IPS-11a (cell line): ENCODE results near the gene SLC41A1.

Source experiments
- H3K4me3 ChIP-seq: one replicate; pipeline ENCODE4 v1.5.1; 2013; ENCODE audit warnings: low read depth, low read length, control low read depth

SLC41A1 gene

DNA sequence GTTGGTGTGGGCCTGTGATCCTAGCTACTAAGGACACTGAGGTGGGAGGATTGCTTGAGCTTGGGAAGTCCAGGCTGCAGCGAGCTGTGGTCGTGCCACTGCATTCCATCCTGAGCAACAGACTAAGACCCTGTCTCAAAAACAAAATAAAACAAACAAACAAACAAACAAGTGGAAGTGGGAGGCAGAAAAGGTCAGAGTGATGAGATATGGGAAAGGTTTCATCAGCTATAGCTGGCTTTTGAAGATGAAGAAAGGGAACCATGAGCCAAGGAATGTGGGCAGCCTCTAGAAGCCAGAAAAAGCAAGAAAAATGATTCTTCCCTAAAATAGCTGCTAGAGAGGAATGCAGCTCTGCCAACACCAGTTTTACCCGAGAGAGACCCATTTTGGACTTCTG lies 52.4 kb downstream of the SLC41A1 start:
- no peak overlapping the region for H3K4me3 ChIP-seq

DNA sequence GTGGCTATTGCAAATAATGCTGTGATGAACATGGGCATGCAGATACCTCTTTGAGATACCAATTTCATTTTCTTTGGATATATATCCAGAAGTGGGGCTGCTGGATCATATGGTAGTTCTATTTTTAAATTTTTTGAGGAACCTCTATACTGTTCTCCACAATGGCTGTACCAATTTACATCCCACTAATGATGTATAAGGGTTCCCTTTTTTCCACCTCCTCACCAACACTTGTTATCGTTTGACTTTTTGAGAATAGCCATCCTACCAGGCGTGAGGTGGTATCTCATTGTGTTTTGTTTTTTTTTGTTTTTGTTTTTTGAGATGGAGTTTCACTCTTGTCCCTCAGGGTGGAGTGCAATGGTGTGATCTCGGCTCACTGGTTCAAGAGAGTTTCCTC lies 56.4 kb downstream of the SLC41A1 start:
- no peak overlapping the region for H3K4me3 ChIP-seq

DNA sequence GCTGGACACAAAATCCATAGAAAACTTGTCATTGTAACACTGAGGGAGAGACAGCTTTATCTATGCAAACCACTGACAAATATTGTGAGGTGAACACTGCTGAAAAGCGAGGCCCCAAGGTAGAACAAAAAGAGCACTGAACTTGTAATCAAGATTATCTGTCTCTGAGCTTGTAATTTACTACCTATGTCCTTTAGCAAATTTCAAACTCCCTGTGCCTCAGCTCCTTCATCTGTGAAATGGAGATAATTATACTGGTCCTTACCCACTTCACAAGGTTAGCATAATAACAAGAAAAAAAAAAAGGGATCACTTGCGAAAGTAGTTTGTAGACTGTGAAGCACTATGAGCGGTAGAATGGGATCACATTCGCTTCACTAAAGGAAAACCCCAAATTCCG lies 58.1 kb downstream of the SLC41A1 start:
- no peak overlapping the region for H3K4me3 ChIP-seq

- no peak overlapping the region for H3K4me3 ChIP-seq
Measured at GRCh38 chr1:205751036-205751651, 61.9 kb downstream of the SLC41A1 start.

GRCh38 chr1:205750138-205751035 lies 62.6 kb downstream of the SLC41A1 start, which contains the start of gene NUCKS1:
NUCKS1 (minus strand) TSS chr1:205750182; CDS start chr1:205749973, 209 bp downstream.
- peak within 1 kb of the TSS; percentile 98 for H3K4me3 ChIP-seq

- H3K4me3 ChIP-seq = peak overlapping the region; percentile 98
Measured at GRCh38 chr1:205749234-205750137, 63.5 kb downstream of the SLC41A1 start.

DNA sequence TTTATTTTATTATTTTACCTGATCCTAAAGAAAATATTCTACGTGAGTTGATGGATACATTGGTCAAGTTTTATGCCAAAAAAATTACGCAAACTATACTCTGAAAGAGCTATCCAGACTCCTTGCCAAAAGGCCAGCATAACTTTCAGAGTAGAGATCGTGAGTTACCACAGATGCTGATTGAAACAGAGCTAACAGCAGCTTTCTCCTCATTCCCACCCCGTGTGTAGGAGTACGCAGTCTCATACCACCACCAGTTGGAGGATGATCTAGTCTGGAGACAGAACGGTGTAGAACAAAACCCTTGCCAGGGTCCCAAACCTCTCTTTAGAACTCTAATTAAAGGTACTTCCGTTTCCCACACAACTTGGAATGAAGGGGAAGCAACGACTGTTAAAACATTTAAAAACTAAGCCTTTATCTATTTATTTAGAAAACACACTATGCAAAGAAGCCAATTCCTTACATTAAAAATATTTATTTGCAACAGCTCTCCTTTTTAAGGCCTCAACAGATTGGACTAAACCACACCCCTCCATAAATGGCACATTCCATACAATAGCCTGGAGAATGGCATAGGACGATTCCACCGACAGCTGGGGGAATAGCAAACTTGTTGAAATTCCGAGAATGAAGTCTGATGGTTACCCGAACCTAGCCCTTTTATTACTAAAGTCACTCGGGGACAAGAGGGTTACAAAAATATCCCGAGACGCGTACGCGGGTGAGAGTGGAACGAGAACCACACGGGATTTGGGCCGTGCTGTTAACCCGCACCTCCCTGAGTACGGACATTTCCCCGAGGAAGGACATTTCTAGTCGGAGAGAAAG lies 64.4 kb downstream of the SLC41A1 start:
- peak overlapping the region; percentile 98 for H3K4me3 ChIP-seq

DNA sequence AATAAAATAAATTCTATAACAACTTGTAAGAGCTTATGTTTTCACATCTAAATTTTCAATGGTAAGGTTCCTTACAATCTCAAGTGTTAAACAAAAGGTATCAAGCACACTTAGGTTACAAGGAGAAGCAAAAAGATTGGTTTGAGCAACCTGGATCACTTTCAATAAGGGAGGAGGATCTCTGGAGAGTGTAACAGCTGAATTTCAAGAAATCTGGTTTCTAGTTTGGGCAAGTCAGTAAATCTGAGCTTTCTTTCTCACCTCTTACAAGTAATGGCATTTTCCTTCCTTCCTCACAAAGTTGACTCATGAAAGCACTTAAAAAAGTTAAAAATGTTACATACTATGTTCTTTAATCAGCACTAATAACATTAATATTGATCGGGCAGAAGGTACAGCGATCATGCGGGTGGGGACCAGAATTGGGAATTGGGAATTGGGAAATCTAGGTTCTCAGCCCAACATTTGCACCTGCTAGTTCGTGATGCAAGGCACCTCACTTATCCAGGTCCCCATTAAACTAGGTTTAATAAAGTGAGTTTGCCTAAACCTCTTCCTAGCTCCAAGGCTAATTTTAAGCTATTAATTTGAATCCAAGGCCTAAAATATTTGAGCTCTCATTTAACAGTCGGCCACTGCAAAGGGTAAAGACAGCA lies 66.1 kb downstream of the SLC41A1 start:
- no peak overlapping the region for H3K4me3 ChIP-seq

DNA sequence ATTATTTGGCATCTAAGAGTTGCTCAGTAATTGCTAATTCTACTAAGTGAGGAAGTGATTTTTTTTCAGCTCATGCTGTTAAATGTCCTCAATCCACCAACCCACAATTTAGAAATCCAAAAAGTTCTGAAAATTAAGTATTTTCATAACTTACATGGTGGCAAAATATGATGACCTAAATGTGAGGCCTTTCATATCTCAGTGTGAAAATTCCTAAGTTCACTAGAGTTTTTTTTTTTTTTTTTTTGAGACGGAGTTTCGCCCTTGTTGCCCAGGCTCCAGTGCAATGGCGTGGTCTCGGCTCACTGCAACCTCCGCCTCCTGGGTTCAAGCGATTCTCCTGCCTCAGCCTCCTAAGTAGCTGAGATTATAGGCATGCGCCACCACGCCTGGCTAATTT lies 68.6 kb downstream of the SLC41A1 start:
- H3K4me3 ChIP-seq = no peak overlapping the region

- H3K4me3 ChIP-seq = no peak overlapping the region
Measured at GRCh38 chr1:205743977-205744376, 69.0 kb downstream of the SLC41A1 start.

DNA sequence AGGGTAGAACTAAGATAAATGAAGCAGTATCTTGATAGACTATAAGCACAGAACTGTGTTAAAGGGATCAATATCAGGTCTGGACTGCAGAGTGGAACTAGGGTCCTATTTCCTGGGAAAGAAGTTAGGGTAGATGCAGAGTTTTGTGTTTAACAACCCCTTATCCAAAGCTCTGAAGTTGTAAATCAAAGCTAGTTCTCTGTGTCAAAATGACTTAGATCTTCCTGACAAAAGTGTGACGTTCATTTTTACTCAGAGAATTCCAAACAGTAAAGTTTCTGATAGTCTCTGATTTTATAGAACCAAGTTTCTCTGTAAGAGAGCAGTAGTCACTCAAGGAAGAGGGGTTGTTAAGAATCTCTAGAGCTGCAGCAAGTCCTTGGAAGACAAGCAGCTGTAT lies 71.3 kb downstream of the SLC41A1 start:
- H3K4me3 ChIP-seq = no peak overlapping the region

DNA sequence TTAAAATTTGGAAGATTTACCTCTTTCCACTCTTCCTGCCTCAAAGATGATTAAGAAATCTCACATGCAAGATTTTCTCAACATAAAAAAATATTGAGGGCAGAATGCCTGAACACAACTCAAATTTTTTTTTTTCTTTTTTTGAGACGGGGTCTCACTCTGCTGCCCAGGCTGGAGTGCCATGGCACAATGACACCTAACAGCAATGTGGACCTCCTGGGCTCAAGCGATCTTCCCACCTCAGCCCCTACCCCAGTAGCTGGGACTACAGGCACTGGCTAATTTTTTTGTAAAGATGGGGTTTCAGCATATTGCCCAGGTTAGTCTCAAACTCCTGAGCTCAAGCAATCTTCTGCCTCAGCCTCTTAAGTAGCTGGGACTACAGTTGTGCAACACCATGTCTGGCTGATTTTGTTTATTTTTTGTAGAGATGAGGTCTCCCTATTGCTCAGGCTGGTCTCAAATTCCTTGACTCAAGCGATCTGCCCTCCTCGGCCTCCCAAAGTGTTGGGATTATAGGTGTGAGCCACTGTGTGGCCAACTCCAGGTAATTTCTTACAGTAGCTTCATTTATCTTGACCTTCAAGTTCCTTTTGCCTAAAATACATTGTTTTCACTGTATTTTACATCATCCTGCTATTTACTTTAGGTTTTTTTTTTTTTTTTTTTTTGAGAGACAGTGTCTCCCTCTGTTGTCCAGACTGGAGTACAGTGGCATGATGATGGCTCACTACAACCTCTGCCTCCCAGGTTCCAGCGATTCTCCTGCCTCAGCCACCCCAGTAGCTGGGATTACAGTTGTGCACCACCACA lies 73.4 kb downstream of the SLC41A1 start:
- H3K4me3 ChIP-seq = no peak overlapping the region
